Activated T-cell treated with anti-CD3 and anti-CD28 coated beads, Interleukin-2, amount 50 U/mL, for 72 hours (primary cell): ENCODE data around the gene KCNQ5. TPM values are rescaled to one million over a fixed set of nuclear protein-coding genes. Genes with fewer than 3 reads are reported as not detected.
A peak's percentile ranks its signal among the peaks of the same experiment; 100 is the strongest.
"Not testable (repeated sequence)": the region's sequence is repeated elsewhere in the genome, so short reads cannot be mapped to it uniquely, and the experiment has no call there.

Experiments
- ATAC-seq, 2 donors: fragments of 150-1000 bp; cut with Tn5 transposase; replicated peaks in 1 of 2; 2 replicates each; pipeline ENCODE4 v1.10.0; 2021; ENCODE audit warnings: moderate library complexity in 2 of 2, mild to moderate bottlenecking in 1 of 2
- DNase-seq, 2 donors: peaks; one replicate each; pipeline ENCODE4 v3.0.0; 2021 to 2022; ENCODE audit warnings: mixed read lengths in 1 of 2
- H3K27ac Mint-ChIP-seq: one replicate; pipeline ENCODE4 v1.8.0; 2022; ENCODE audit warnings: mild to moderate bottlenecking, moderate library complexity, mixed read lengths
- H3K27me3 Mint-ChIP-seq: one replicate; pipeline ENCODE4 v1.8.0; 2022; ENCODE audit warnings: low read depth, mixed read lengths
- H3K36me3 Mint-ChIP-seq, 2 donors: one replicate each; pipeline ENCODE4 v1.8.0; 2022; ENCODE audit warnings: mixed read lengths in 2 of 2, mild to moderate bottlenecking in 1 of 2; ENCODE audit not compliant: insufficient read depth in 2 of 2
- H3K4me1 Mint-ChIP-seq: one replicate; pipeline ENCODE4 v1.8.0; 2022; ENCODE audit warnings: low read depth, mixed read lengths
- H3K4me3 Mint-ChIP-seq, 2 donors: one replicate each; pipeline ENCODE4 v1.8.0; 2022; ENCODE audit warnings: mild to moderate bottlenecking in 2 of 2, mixed read lengths in 2 of 2, moderate library complexity in 2 of 2
- H3K9me3 Mint-ChIP-seq, 2 donors: one replicate each; pipeline ENCODE4 v1.8.0; 2022; ENCODE audit warnings: mixed read lengths in 2 of 2
- total RNA-seq, 2 donors: library from RNA; stranded (reverse); gene quantifications; one replicate each; pipeline ENCODE4 v1.2.3, GENCODE V29; 2022

The KCNQ5 gene
- total RNA-seq, 2 donors from 2014 or later = 6.1 to 9.8 TPM

GRCh38 chr6:73207221-73207837 lies 585.5 kb downstream of the KCNQ5 start:
- H3K9me3 Mint-ChIP-seq = no peaks in the 10 kb centered on the region

GRCh38 chr6:73209117-73209516 lies 587.3 kb downstream of the KCNQ5 start:
- Mint-ChIP-seq H3K27me3 (no peaks in the 10 kb centered on the region), H3K9me3 (no peaks in the 10 kb centered on the region)
- no peak for ATAC-seq

More at GRCh38 chr6:73207221-73207837, 585.5 kb downstream of the KCNQ5 start:
- Mint-ChIP-seq H3K36me3 (no peaks in the 10 kb centered on the region), H3K4me1 (no peaks in the 10 kb centered on the region), H3K27ac (no peak overlapping the region), H3K4me3 (no peak overlapping the region), H3K27me3 (no peaks in the 10 kb centered on the region)
- ATAC-seq = no peak
- no peak for DNase-seq

GRCh38 chr6:73216859-73217258 lies 595.0 kb downstream of the KCNQ5 start:
- peaks cover 0 to 1% of the 10 kb centered on the region in 2 donors for H3K9me3 Mint-ChIP-seq
- H3K4me3 Mint-ChIP-seq = no peak overlapping the region
- no peaks in the 10 kb centered on the region for H3K36me3 Mint-ChIP-seq
- H3K27ac Mint-ChIP-seq = no peak overlapping the region
- no peak for ATAC-seq
- H3K4me1 Mint-ChIP-seq = no peaks in the 10 kb centered on the region
- no peak for DNase-seq
- H3K27me3 Mint-ChIP-seq = no peaks in the 10 kb centered on the region

More at GRCh38 chr6:73209117-73209516, 587.3 kb downstream of the KCNQ5 start:
- H3K27ac Mint-ChIP-seq = no peak overlapping the region
- no peaks in the 10 kb centered on the region for H3K36me3 Mint-ChIP-seq
- no peak overlapping the region for H3K4me3 Mint-ChIP-seq
- DNase-seq = no peak
- no peaks in the 10 kb centered on the region for H3K4me1 Mint-ChIP-seq

DNA sequence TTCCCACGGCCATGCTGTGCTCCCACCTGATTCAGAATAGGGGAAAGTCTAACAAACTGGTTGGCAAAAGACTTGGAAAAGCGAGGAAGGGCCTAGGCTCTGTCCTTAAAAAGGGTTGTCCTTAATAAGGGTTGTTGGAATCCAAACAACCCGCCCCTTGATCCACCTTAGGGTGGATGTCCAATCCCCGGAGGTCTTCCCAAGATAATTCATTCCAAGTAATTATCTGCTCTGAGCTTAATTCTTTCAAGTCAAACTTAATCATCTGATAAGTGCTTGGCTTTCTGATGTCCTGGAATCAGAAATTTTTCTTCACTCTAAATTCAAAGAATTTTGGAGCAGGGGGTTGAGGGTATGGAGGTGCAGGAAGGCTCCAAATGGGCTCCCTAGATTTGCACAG lies 603.5 kb downstream of the KCNQ5 start, which contains the start of gene KHDC1L:
Gene KHDC1L, minus strand, starts transcription at position 101 of the 400 bp plus-strand sequence. Its CDS starts 88 bp downstream, at position 13.
- H3K4me3 Mint-ChIP-seq = no peak within 1 kb of the TSS
- peaks cover 5% of the 10 kb centered on the region for H3K4me1 Mint-ChIP-seq
- no peak within 1 kb of the TSS for H3K27ac Mint-ChIP-seq
- no peaks in the 10 kb centered on the region for H3K9me3 Mint-ChIP-seq
- ATAC-seq = no peak
- no peaks in the 10 kb centered on the region for H3K36me3 Mint-ChIP-seq
- no peaks in the 10 kb centered on the region for H3K27me3 Mint-ChIP-seq
- no peak for DNase-seq

GRCh38 chr6:73227606-73228255 lies 605.9 kb downstream of the KCNQ5 start:
- ATAC-seq (no peak), DNase-seq (no peak)
- H3K9me3 Mint-ChIP-seq = no peaks in the 10 kb centered on the region
- H3K4me1 Mint-ChIP-seq = peaks cover 5% of the 10 kb centered on the region
- no peak overlapping the region for H3K4me3 Mint-ChIP-seq
- H3K36me3 Mint-ChIP-seq = no peaks in the 10 kb centered on the region
- no peaks in the 10 kb centered on the region for H3K27me3 Mint-ChIP-seq
- no peak overlapping the region for H3K27ac Mint-ChIP-seq

- Mint-ChIP-seq H3K4me1 (no peaks in the 10 kb centered on the region), H3K27ac (no peak overlapping the region), H3K36me3 (no peaks in the 10 kb centered on the region), H3K4me3 (no peak overlapping the region), H3K27me3 (no peaks in the 10 kb centered on the region), H3K9me3 (no peaks in the 10 kb centered on the region)
- DNase-seq (no peak), ATAC-seq (peak in 1 of 2 donors; percentile 44)
These were observed 610.1 kb downstream of the KCNQ5 start for GRCh38 chr6:73231986-73232391.

GRCh38 chr6:73233048-73233447 lies 611.2 kb downstream of the KCNQ5 start:
- ATAC-seq (no peak), DNase-seq (no peak)
- Mint-ChIP-seq H3K36me3 (no peaks in the 10 kb centered on the region), H3K4me1 (no peaks in the 10 kb centered on the region), H3K9me3 (no peaks in the 10 kb centered on the region), H3K4me3 (no peak overlapping the region), H3K27ac (no peak overlapping the region), H3K27me3 (no peaks in the 10 kb centered on the region)

DNA sequence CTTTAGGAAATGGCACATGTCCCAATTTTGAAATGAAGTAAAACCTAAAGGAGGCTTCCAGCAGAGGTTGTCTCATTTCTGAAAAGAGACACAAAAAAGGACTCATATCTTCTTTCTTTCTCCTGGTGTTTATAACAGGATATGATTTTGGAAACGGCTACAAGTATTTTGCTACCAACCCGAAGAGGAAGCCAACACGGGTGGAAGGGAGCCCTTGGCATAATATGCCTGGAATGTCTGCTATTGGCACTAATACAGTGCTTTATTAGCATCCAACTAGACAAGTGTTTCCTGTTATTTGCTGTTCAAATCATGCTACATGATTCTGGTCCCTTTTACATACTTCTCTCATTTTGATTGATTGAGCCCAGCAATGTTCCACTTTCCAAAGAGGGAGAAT lies 612.1 kb downstream of the KCNQ5 start:
- not testable (repeated sequence) for H3K4me3 Mint-ChIP-seq, H3K27me3 Mint-ChIP-seq, H3K36me3 Mint-ChIP-seq

DNA sequence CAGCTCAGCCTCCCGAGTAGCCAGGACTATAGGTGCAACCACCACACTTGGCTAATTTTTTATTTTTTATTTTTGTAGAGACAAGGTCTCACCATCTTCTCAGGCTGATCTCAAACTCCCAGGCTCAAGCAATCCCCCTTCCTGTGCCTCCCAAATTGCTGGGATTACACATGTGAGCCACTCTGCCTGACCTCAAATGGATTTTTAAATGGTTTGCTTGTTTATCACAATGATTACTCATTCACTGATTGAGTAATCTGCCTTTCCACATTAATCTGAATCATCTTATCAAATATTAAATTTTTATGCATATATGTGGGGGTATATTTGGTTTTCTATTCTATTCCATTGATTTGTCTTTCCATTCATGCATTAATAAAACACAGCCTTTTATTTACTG lies 612.9 kb downstream of the KCNQ5 start:
- no peaks in the 10 kb centered on the region for H3K27me3 Mint-ChIP-seq
- no peak overlapping the region for H3K27ac Mint-ChIP-seq
- no peaks in the 10 kb centered on the region for H3K36me3 Mint-ChIP-seq
- H3K4me1 Mint-ChIP-seq = no peaks in the 10 kb centered on the region
- DNase-seq (no peak), ATAC-seq (no peak)
- H3K4me3 Mint-ChIP-seq = no peak overlapping the region
- H3K9me3 Mint-ChIP-seq = no peaks in the 10 kb centered on the region

More for the DNA sequence above, 612.1 kb downstream of the KCNQ5 start:
- H3K27ac Mint-ChIP-seq, H3K4me1 Mint-ChIP-seq, ATAC-seq, DNase-seq, H3K9me3 Mint-ChIP-seq: not testable (repeated sequence)

DNA sequence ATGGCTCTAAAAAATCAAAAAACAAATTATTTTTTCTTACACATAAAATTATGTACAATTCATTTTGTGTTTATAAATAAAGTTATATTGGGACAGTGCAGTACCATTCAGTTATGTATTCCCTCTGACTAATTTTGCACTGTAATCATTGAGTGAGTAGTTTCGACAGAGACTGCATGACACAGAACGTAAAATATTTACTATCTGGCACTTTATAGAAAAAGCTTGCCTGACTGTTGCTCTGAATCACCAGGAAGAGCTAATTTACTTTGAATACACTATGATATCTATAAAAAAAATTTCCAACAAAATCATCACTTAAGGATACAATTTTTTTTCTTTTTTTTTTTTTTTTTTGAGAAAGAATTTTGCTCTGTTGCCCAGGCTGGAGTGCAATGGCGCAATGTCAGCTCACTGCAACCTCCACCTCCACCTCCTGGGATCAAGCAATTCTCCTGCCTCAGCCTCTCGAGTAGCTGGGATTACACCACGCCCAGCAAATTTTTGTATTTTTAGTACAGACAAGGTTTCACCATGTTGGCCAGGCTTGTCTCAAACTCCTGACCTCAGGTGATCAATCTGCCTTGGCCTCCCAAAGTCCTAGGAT lies 614.4 kb downstream of the KCNQ5 start:
- Mint-ChIP-seq H3K9me3 (no peaks in the 10 kb centered on the region), H3K4me1 (no peaks in the 10 kb centered on the region), H3K4me3 (no peak overlapping the region), H3K27ac (no peak overlapping the region), H3K36me3 (no peaks in the 10 kb centered on the region), H3K27me3 (no peaks in the 10 kb centered on the region)
- ATAC-seq = no peak
- no peak for DNase-seq

DNA sequence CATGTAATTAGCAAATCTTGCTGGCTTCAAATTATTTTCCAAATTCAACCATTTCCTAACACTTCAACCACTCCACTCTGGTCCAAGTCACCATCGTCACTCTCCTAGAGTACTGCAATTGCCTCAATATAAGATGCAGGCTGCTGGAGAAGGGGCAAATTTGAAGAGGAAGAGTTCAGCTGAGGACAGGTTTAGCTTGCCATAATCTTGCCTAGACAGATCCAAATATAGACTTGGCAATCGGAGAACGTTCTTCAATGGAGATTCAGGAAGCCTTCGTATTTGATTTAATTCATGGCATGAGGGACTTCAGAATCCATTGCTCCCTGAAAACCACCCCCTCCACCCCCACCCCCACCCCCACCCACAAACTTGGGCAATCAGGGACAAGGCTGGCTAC lies 618.9 kb downstream of the KCNQ5 start:
- DNase-seq (no peak), ATAC-seq (no peak)
- peaks cover 6% of the 10 kb centered on the region for H3K27me3 Mint-ChIP-seq
- H3K36me3 Mint-ChIP-seq = no peaks in the 10 kb centered on the region
- H3K4me3 Mint-ChIP-seq = no peak overlapping the region
- H3K27ac Mint-ChIP-seq = no peak overlapping the region
- H3K4me1 Mint-ChIP-seq = no peaks in the 10 kb centered on the region
- no peaks in the 10 kb centered on the region for H3K9me3 Mint-ChIP-seq

- peaks cover 6% of the 10 kb centered on the region for H3K27me3 Mint-ChIP-seq
- no peak overlapping the region for H3K27ac Mint-ChIP-seq
- no peaks in the 10 kb centered on the region for H3K36me3 Mint-ChIP-seq
- H3K4me1 Mint-ChIP-seq = no peaks in the 10 kb centered on the region
- H3K9me3 Mint-ChIP-seq = no peaks in the 10 kb centered on the region
- DNase-seq = no peak
- no peak for ATAC-seq
- no peak overlapping the region for H3K4me3 Mint-ChIP-seq
These were observed 620.1 kb downstream of the KCNQ5 start for GRCh38 chr6:73242001-73242400.
